HL-60 (cell line): Measurements from ENCODE around the gene ITSN1.

Experiments used
- DNase-seq, 2 experiments: peaks; one replicate each; pipeline ENCODE4 v3.0.0-alpha.2; 2010 to 2020; ENCODE audit warnings: low read depth in 1 of 2, low spot score in 1 of 2
- H3K27ac ChIP-seq: fragments of 250-450 bp; sonication (Bioruptor Pico); replicated peaks from 2 replicates; pipeline ENCODE4 v1.5.1; 2020; ENCODE audit warnings: mild to moderate bottlenecking, moderate library complexity
- H3K27me3 ChIP-seq: fragments of 250-450 bp; sonication (Bioruptor Pico); 2 replicates; pipeline ENCODE4 v1.5.1; 2021; ENCODE audit warnings: mild to moderate bottlenecking, moderate library complexity; ENCODE audit not compliant: insufficient read depth, poor library complexity, severe bottlenecking
- H3K4me3 ChIP-seq: replicated peaks from 2 replicates; pipeline ENCODE4 v1.5.1; 2011; ENCODE audit warnings: mild to moderate bottlenecking, control low read depth, low read length; ENCODE audit not compliant: insufficient read depth
- CTCF ChIP-seq: IDR thresholded peaks from one replicate; pipeline ENCODE4 v1.5.1; 2011; ENCODE audit warnings: low read length, control low read depth, inconsistent platforms; ENCODE audit not compliant: insufficient read depth
- GABPA ChIP-seq: IDR thresholded peaks from 2 replicates; pipeline ENCODE4 v1.6.1; 2012; ENCODE audit warnings: low read depth
- POLR2AphosphoS5 ChIP-seq: IDR thresholded peaks from 2 replicates; pipeline ENCODE4 v1.6.1; 2012; ENCODE audit warnings: low read depth
- REST ChIP-seq: IDR thresholded peaks from 2 replicates; pipeline ENCODE4 v1.6.1; 2012; ENCODE audit warnings: low read depth; ENCODE audit not compliant: insufficient replicate concordance
- SPI1 ChIP-seq: IDR thresholded peaks from 2 replicates; pipeline ENCODE4 v1.6.1; 2012; ENCODE audit warnings: low read depth, mild to moderate bottlenecking, borderline replicate concordance

The ITSN1 gene

DNA sequence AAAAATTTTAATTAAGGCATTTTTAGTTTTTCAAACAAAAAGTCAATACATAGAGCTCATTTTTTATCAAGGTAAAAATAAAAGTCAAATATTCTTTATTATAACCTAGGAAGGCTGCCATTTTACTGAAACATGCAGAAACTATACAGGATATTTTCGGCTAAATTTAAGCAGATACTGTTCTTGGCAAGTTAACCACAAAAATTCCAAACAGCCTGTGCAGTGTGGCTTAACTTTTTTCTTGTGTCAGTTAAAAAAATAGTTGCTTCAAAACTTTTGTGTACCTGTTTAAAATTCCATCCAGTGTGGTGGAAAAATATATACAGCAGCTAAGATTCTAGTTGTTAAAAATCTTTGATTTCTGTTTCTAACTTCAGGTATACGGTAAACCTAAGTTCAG lies 138.3 kb downstream of the ITSN1 start:
- no peak overlapping the region for H3K4me3 ChIP-seq
- TF ChIP-seq GABPA (no peak), CTCF (no peak), REST (no peak), SPI1 (no peak), POLR2AphosphoS5 (no peak)
- H3K27me3 ChIP-seq = no peaks in the 10 kb centered on the region
- no peak for DNase-seq
- H3K27ac ChIP-seq = no peak overlapping the region

DNA sequence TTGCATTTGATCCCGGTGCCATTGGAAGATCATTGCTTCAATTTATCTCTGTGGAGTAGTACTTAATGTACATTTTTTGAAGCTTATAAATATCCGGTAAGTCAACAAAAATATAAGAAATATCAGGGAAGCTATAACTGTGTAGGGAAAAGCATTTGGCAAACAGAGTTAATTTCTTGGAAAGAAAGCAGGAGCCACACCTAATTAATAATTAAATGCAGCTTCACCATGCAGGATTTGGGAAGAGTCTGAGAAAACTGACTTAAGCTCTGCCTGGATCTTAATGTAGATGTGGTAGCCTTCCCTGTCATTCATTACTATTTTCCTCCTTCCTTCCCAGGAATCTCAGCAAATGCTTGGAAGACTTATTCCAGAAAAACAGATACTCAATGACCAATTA lies 138.8 kb downstream of the ITSN1 start:
- no peak for DNase-seq
- H3K27me3 ChIP-seq = no peaks in the 10 kb centered on the region
- no peak overlapping the region for H3K4me3 ChIP-seq
- TF ChIP-seq SPI1 = no peak
- no peak for TF ChIP-seq CTCF
- no peak for TF ChIP-seq GABPA
- no peak for TF ChIP-seq REST
- no peak for TF ChIP-seq POLR2AphosphoS5
- no peak overlapping the region for H3K27ac ChIP-seq

- no peak overlapping the region for H3K4me3 ChIP-seq
- no peaks in the 10 kb centered on the region for H3K27me3 ChIP-seq
- H3K27ac ChIP-seq = no peak overlapping the region
- DNase-seq = no peak
- TF ChIP-seq CTCF = no peak
- TF ChIP-seq GABPA = no peak
- no peak for TF ChIP-seq POLR2AphosphoS5
- no peak for TF ChIP-seq REST
- TF ChIP-seq SPI1 = no peak
These were observed 141.1 kb downstream of the ITSN1 start for GRCh38 chr21:33783187-33783979.
